ENCODE results near the gene IZUMO2. TPM values are rescaled to one million over a fixed set of nuclear protein-coding genes. Genes with fewer than 3 reads are reported as not detected.

Gene IZUMO2
- total RNA-seq, 1 experiment from 2014 or later = not detected

GRCh38 chr19:50206191-50206590, 43.1 kb upstream of the IZUMO2 start:
- intact Hi-C loops (cut with micrococcal nuclease; ENCODE audit: unreplicated experiment) = no loop called here
- BruUV-seq (replicated peaks) = no TSS peak

DNA sequence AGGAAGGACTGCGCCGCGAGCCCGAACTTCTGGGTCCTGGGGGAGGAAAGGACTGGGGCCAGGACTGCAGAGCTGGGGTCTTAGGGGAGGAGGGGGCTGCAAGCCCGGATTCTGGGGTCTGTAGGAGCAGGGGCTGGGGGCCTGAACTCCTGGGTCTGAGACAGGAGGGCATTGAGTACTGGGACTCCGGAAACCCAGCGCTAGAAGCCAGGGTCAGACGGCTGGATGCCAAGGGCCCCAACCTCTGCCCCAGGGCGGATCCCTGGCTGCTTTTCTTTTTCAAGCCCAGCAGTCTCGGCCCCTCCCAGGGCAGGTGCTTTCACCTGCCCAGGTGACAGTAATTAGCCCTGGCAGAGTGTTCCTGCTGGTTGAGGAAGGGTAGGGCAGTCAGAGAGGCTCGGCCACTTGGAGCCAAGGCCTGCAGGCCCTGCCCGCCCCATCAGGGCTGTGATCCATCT, 42.6 kb upstream of the IZUMO2 start:
- no TSS peak for BruUV-seq (replicated peaks)
- H3K36me3 Mint-ChIP-seq (ENCODE audit: insufficient read depth, unreplicated experiment) = peaks cover 55% of the 10 kb centered on the region
- intact Hi-C loops (cut with micrococcal nuclease; ENCODE audit: unreplicated experiment) = no loop called here
- H3K27ac Mint-ChIP-seq (ENCODE audit: unreplicated experiment) = peak overlapping the region; percentile 98
- CTCF ChIA-PET = interaction anchor here (0.6 to 1.5 kb wide), 5 partner anchors 9 to 693 kb away, joined by 3 to 15 read pairs (median 3); no protein-coding TSS in a partner anchor
- DNase-seq = peak; percentile 83
- no peaks in the 10 kb centered on the region for H3K27me3 Mint-ChIP-seq (ENCODE audit: unreplicated experiment)
- peak overlapping the region; percentile 97 for H3K4me3 Mint-ChIP-seq (ENCODE audit: low read depth, unreplicated experiment)
- H3K4me1 Mint-ChIP-seq (ENCODE audit: low read depth, unreplicated experiment) = peaks cover 41% of the 10 kb centered on the region
- TF ChIP-seq, protein P1, sequence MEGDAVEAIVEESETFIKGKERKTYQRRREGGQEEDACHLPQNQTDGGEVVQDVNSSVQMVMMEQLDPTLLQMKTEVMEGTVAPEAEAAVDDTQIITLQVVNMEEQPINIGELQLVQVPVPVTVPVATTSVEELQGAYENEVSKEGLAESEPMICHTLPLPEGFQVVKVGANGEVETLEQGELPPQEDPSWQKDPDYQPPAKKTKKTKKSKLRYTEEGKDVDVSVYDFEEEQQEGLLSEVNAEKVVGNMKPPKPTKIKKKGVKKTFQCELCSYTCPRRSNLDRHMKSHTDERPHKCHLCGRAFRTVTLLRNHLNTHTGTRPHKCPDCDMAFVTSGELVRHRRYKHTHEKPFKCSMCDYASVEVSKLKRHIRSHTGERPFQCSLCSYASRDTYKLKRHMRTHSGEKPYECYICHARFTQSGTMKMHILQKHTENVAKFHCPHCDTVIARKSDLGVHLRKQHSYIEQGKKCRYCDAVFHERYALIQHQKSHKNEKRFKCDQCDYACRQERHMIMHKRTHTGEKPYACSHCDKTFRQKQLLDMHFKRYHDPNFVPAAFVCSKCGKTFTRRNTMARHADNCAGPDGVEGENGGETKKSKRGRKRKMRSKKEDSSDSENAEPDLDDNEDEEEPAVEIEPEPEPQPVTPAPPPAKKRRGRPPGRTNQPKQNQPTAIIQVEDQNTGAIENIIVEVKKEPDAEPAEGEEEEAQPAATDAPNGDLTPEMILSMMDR (IDR thresholded peaks at IDR 0.05; ENCODE audit: unreplicated experiment) = peak; percentile 26
- H3K9me3 Mint-ChIP-seq (ENCODE audit: low read depth, unreplicated experiment) = no peaks in the 10 kb centered on the region

More at GRCh38 chr19:50206191-50206590, 43.1 kb upstream of the IZUMO2 start:
- Mint-ChIP-seq H3K9me3 (ENCODE audit: low read depth, unreplicated experiment) (no peaks in the 10 kb centered on the region), H3K27ac (ENCODE audit: unreplicated experiment) (peak overlapping the region; percentile 98), H3K27me3 (ENCODE audit: unreplicated experiment) (no peaks in the 10 kb centered on the region), H3K4me3 (ENCODE audit: low read depth, unreplicated experiment) (peak overlapping the region; percentile 97), H3K4me1 (ENCODE audit: low read depth, unreplicated experiment) (peaks cover 41% of the 10 kb centered on the region), H3K36me3 (ENCODE audit: insufficient read depth, unreplicated experiment) (peaks cover 56% of the 10 kb centered on the region)
- CTCF ChIA-PET = interaction anchor here (0.6 to 1.5 kb wide), 4 partner anchors 9 to 1473 kb away, joined by 3 to 8 read pairs (median 4); no protein-coding TSS in a partner anchor
- TF ChIP-seq, protein P1 (IDR thresholded peaks at IDR 0.05; ENCODE audit: unreplicated experiment) = no peak
- DNase-seq = no peak

DNA sequence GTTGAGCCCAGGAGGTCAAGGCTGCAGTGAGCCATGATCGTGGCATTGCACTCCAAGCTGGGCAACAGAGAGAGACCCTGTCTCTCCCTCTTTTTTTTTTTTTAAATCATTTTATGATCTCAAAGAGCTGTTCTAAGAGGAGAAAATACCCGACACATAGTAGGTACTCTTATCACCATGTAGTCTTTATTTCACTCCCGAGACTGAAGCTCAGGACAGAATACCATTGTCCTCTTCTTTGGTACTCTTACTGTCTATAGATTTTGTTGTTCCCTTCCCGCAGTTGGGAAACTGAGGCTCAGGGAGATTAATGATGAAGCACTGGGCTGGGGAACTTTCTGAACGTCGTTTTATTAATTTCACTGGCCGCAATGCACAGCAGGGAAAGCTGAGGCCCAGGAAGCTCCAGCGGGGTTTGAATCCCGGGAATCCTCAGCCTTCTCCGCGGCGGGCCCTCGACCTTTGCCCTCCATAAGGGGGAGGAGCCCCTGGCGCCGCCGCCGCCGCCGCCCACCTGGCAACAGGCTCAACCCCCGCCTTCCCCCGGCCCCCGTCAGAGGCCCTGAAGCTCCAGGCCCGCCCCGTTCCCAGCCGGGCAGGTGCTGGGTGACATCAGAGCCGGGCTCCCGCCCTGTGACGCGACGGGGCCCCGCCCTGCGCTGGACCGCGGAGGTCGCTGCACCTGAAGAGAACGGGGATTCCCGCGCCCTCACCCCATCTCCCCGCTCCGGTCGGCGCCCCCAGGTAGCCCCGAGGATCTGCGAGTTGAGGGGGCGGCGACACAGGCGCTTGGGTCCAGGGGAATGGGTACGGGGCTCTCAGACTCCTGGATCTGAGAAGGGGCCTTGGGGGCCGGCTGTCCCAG, 42.0 kb upstream of the IZUMO2 start:
- TF ChIP-seq, protein P1 (IDR thresholded peaks at IDR 0.05; ENCODE audit: unreplicated experiment) = no peak
- BruUV-seq (replicated peaks) = TSS peak; percentile 33
- Mint-ChIP-seq H3K27me3 (ENCODE audit: unreplicated experiment) (no peaks in the 10 kb centered on the region), H3K36me3 (ENCODE audit: insufficient read depth, unreplicated experiment) (peaks cover 55% of the 10 kb centered on the region), H3K4me3 (ENCODE audit: low read depth, unreplicated experiment) (peak overlapping the region; percentile 97), H3K27ac (ENCODE audit: unreplicated experiment) (peak overlapping the region; percentile 98), H3K4me1 (ENCODE audit: low read depth, unreplicated experiment) (peaks cover 41% of the 10 kb centered on the region), H3K9me3 (ENCODE audit: low read depth, unreplicated experiment) (no peaks in the 10 kb centered on the region)
- intact Hi-C loops (cut with micrococcal nuclease; ENCODE audit: unreplicated experiment) = no loop called here
- CTCF ChIA-PET = interaction anchor here (0.6 to 1.5 kb wide), 5 partner anchors 10 to 692 kb away, joined by 3 to 15 read pairs (median 3); no protein-coding TSS in a partner anchor
- DNase-seq = peak; percentile 99

DNA sequence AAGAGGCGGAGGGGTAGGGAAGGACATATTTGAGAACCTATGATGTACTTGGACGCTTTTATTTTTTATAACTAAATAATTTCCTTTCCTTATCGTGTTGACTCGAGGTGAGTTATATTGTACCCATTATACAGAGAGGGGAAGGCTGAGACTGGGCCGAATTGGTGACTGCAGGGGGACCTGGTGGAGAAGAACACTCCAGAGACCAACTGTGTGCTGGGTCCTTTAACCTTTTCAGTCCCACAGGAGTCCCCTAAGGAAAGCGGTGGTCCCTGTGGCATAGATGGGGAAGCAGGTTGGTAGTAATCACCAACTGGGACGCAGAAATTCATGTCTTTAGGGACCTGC, 41.0 kb upstream of the IZUMO2 start:
- peaks cover 50% of the 10 kb centered on the region for H3K36me3 Mint-ChIP-seq (ENCODE audit: insufficient read depth, unreplicated experiment)
- H3K27me3 Mint-ChIP-seq (ENCODE audit: unreplicated experiment) = no peaks in the 10 kb centered on the region
- CTCF ChIA-PET = interaction anchor here (1.5 kb wide), 1 partner anchor 11 kb away, joined by 15 read pairs; no protein-coding TSS in a partner anchor
- peaks cover 46% of the 10 kb centered on the region for H3K4me1 Mint-ChIP-seq (ENCODE audit: low read depth, unreplicated experiment)
- no peaks in the 10 kb centered on the region for H3K9me3 Mint-ChIP-seq (ENCODE audit: low read depth, unreplicated experiment)
- intact Hi-C loops (cut with micrococcal nuclease; ENCODE audit: unreplicated experiment) = no loop called here
- H3K4me3 Mint-ChIP-seq (ENCODE audit: low read depth, unreplicated experiment) = peak overlapping the region; percentile 97
- peak overlapping the region; percentile 98 for H3K27ac Mint-ChIP-seq (ENCODE audit: unreplicated experiment)
- TF ChIP-seq, protein P1 (IDR thresholded peaks at IDR 0.05; ENCODE audit: unreplicated experiment) = no peak
- no TSS peak for BruUV-seq (replicated peaks)
- DNase-seq = no peak
